MM.1S (cell line): ENCODE results near the gene CHST3.

Experiments used
- EZH2 ChIP-seq: fragments of 300-600 bp; sonication (generic); optimal IDR thresholded peaks from 2 replicates; pipeline ENCODE3; 2017; ENCODE audit warnings: low read depth, mild to moderate bottlenecking, antibody characterized with exemption, low read length, mixed read lengths
- EZH2phosphoT487 ChIP-seq: fragments of 300-600 bp; sonication (generic); IDR thresholded peaks from 2 replicates; pipeline ENCODE4 v1.6.1; 2018; ENCODE audit warnings: antibody characterized with exemption, low read length
- TF ChIP-seq, protein P1 (sequence below): fragments of 300-600 bp; sonication (generic); IDR thresholded peaks from 2 replicates; pipeline ENCODE4 v1.5.1; 2016; ENCODE audit warnings: antibody characterized with exemption, low read length, mixed read lengths

DNA sequence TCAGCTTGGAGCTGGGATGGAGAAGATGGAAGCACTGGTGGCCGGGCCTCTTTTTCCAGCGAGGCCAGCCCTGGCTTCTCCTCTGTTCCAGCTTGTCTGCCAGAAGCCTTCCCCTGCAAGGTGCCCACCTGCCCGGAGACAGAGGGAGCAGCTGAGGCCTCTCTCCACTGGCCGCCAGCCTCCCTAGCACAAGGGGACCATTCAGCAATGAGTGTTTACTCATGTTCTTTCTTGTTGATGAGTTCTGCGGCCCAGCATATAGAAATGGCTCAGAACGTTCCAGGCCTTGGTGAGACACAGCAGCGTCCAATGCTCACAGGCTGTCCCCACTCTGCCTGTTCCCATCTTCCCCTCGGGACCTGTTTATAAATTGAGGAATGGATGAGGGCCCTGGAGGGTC is 47.3 kb downstream of the CHST3 start:
- TF ChIP-seq, protein P1, sequence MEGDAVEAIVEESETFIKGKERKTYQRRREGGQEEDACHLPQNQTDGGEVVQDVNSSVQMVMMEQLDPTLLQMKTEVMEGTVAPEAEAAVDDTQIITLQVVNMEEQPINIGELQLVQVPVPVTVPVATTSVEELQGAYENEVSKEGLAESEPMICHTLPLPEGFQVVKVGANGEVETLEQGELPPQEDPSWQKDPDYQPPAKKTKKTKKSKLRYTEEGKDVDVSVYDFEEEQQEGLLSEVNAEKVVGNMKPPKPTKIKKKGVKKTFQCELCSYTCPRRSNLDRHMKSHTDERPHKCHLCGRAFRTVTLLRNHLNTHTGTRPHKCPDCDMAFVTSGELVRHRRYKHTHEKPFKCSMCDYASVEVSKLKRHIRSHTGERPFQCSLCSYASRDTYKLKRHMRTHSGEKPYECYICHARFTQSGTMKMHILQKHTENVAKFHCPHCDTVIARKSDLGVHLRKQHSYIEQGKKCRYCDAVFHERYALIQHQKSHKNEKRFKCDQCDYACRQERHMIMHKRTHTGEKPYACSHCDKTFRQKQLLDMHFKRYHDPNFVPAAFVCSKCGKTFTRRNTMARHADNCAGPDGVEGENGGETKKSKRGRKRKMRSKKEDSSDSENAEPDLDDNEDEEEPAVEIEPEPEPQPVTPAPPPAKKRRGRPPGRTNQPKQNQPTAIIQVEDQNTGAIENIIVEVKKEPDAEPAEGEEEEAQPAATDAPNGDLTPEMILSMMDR: no peak
- TF ChIP-seq EZH2phosphoT487 (no peak), EZH2 (no peak)
